DOHH2 (cell line): Measurements from ENCODE around the gene TDO2.

Source experiments
- H3F3A ChIP-seq: fragments of 200-600 bp; sonication (generic), shearing (Covaris generic); 2 replicates; pipeline ENCODE4 v1.6.0; 2016; ENCODE audit warnings: antibody characterized with exemption, mild to moderate bottlenecking; ENCODE audit not compliant: control insufficient read depth, insufficient read depth
- H3K27ac ChIP-seq: fragments of 200-600 bp; sonication (generic); 2 replicates; pipeline ENCODE4 v1.5.1; 2014; ENCODE audit warnings: low read depth, mild to moderate bottlenecking, low read length, moderate library complexity
- H3K27me3 ChIP-seq: fragments of 200-600 bp; sonication (generic); 2 replicates; pipeline ENCODE4 v1.6.1; 2014; ENCODE audit warnings: mild to moderate bottlenecking, low read length, mixed read lengths; ENCODE audit not compliant: control insufficient read depth
- H3K36me3 ChIP-seq: fragments of 200-600 bp; sonication (generic); 2 replicates; pipeline ENCODE4 v1.6.1; 2014; ENCODE audit warnings: mild to moderate bottlenecking, low read length, moderate library complexity, mixed read lengths; ENCODE audit not compliant: control insufficient read depth
- H3K4me1 ChIP-seq: fragments of 200-600 bp; sonication (generic); 2 replicates; pipeline ENCODE4 v1.6.1; 2014; ENCODE audit warnings: mild to moderate bottlenecking, low read length, mixed read lengths; ENCODE audit not compliant: control insufficient read depth
- H3K4me2 ChIP-seq: fragments of 200-600 bp; sonication (generic); 2 replicates; pipeline ENCODE4 v1.6.0; 2014; ENCODE audit warnings: mild to moderate bottlenecking, low read length, moderate library complexity
- H3K4me3 ChIP-seq: fragments of 200-600 bp; sonication (generic); 2 replicates; pipeline ENCODE4 v1.5.1; 2014; ENCODE audit warnings: mild to moderate bottlenecking, low read length, mixed read lengths
- H3K79me2 ChIP-seq: fragments of 200-600 bp; sonication (generic); 2 replicates; pipeline ENCODE4 v1.6.1; 2014; ENCODE audit warnings: mild to moderate bottlenecking, low read length, mixed read lengths; ENCODE audit not compliant: control insufficient read depth
- H3K9me2 ChIP-seq: fragments of 200-600 bp; sonication (generic); replicated peaks from 2 replicates; pipeline ENCODE4 v1.6.1; 2014; ENCODE audit warnings: mild to moderate bottlenecking, low read length, mixed read lengths; ENCODE audit not compliant: control insufficient read depth
- H3K9me3 ChIP-seq: fragments of 200-600 bp; sonication (generic); 2 replicates; pipeline ENCODE4 v1.6.1; 2014; ENCODE audit warnings: antibody characterized with exemption, low read length, mixed read lengths; ENCODE audit not compliant: control insufficient read depth, insufficient read depth
- H4K20me1 ChIP-seq: fragments of 200-600 bp; sonication (generic); 2 replicates; pipeline ENCODE4 v1.6.0; 2014; ENCODE audit warnings: low read depth, mild to moderate bottlenecking, antibody characterized with exemption, low read length, moderate library complexity; ENCODE audit not compliant: control insufficient read depth, insufficient read depth
- CTCF ChIP-seq: fragments of 200-600 bp; sonication (generic); IDR thresholded peaks from one replicate; pipeline ENCODE4 v1.5.1; 2014; ENCODE audit warnings: antibody characterized with exemption, mild to moderate bottlenecking, low read depth, low read length; ENCODE audit not compliant: poor library complexity, severe bottlenecking
- EZH2phosphoT487 ChIP-seq: fragments of 200-600 bp; sonication (generic); IDR thresholded peaks from 2 replicates; pipeline ENCODE4 v1.6.1; 2017; ENCODE audit warnings: borderline replicate concordance, mild to moderate bottlenecking, antibody characterized with exemption, low read length, moderate library complexity, mixed read lengths

Gene TDO2

GRCh38 chr4:155935389-155935986 lies 32.0 kb downstream of the TDO2 start:
- TF ChIP-seq CTCF (no peak), EZH2phosphoT487 (no peak)
- Histone ChIP-seq H3K4me1 (no peaks in the 10 kb centered on the region), H3K9me2 (no peaks in the 10 kb centered on the region), H3K4me2 (no peak overlapping the region), H3K36me3 (no peaks in the 10 kb centered on the region), H3F3A (no peaks in the 10 kb centered on the region), H3K27me3 (no peaks in the 10 kb centered on the region), H3K79me2 (no peaks in the 10 kb centered on the region), H3K27ac (no peak overlapping the region), H3K9me3 (no peaks in the 10 kb centered on the region), H3K4me3 (no peak overlapping the region), H4K20me1 (no peaks in the 10 kb centered on the region)

GRCh38 chr4:155941085-155941790 lies 37.7 kb downstream of the TDO2 start:
- no peaks in the 10 kb centered on the region for H3K9me3 ChIP-seq
- no peak overlapping the region for H3K4me3 ChIP-seq
- no peak overlapping the region for H3K27ac ChIP-seq
- H3K79me2 ChIP-seq, result no peaks in the 10 kb centered on the region
- no peaks in the 10 kb centered on the region for H3K27me3 ChIP-seq
- TF ChIP-seq EZH2phosphoT487, result no peak
- H3K36me3 ChIP-seq, result no peaks in the 10 kb centered on the region
- H3K9me2 ChIP-seq, result no peaks in the 10 kb centered on the region
- H4K20me1 ChIP-seq, result no peaks in the 10 kb centered on the region
- no peaks in the 10 kb centered on the region for H3K4me1 ChIP-seq
- H3K4me2 ChIP-seq, result no peak overlapping the region
- no peaks in the 10 kb centered on the region for H3F3A ChIP-seq

GRCh38 chr4:155941820-155942219 lies 38.3 kb downstream of the TDO2 start:
- Histone ChIP-seq H4K20me1 (no peaks in the 10 kb centered on the region), H3K79me2 (no peaks in the 10 kb centered on the region), H3K9me3 (no peaks in the 10 kb centered on the region), H3K4me2 (no peak overlapping the region), H3F3A (no peaks in the 10 kb centered on the region), H3K9me2 (no peaks in the 10 kb centered on the region), H3K27me3 (no peaks in the 10 kb centered on the region), H3K36me3 (no peaks in the 10 kb centered on the region), H3K4me1 (no peaks in the 10 kb centered on the region), H3K4me3 (no peak overlapping the region), H3K27ac (no peak overlapping the region)
- no peak for TF ChIP-seq EZH2phosphoT487
- TF ChIP-seq CTCF, result no peak

- no peaks in the 10 kb centered on the region for H3K9me3 ChIP-seq
- no peak for TF ChIP-seq EZH2phosphoT487
- no peak for TF ChIP-seq CTCF
- no peak overlapping the region for H3K4me3 ChIP-seq
- H3K4me1 ChIP-seq, result no peaks in the 10 kb centered on the region
- no peak overlapping the region for H3K27ac ChIP-seq
- no peak overlapping the region for H3K4me2 ChIP-seq
- H4K20me1 ChIP-seq, result no peaks in the 10 kb centered on the region
- no peaks in the 10 kb centered on the region for H3K27me3 ChIP-seq
- H3K9me2 ChIP-seq, result no peaks in the 10 kb centered on the region
- no peaks in the 10 kb centered on the region for H3F3A ChIP-seq
- H3K36me3 ChIP-seq, result no peaks in the 10 kb centered on the region
- H3K79me2 ChIP-seq, result no peaks in the 10 kb centered on the region
Observed at GRCh38 chr4:155943605-155944291, 40.3 kb downstream of the TDO2 start.
